ENCODE data around the gene UBE2E2. TPM values are rescaled to one million over a fixed set of nuclear protein-coding genes. Genes with fewer than 3 reads are reported as not detected.

The UBE2E2 gene
- total RNA-seq, 3 donors from 2014 or later: 4.8 to 24.4 (median 8.9) TPM

DNA sequence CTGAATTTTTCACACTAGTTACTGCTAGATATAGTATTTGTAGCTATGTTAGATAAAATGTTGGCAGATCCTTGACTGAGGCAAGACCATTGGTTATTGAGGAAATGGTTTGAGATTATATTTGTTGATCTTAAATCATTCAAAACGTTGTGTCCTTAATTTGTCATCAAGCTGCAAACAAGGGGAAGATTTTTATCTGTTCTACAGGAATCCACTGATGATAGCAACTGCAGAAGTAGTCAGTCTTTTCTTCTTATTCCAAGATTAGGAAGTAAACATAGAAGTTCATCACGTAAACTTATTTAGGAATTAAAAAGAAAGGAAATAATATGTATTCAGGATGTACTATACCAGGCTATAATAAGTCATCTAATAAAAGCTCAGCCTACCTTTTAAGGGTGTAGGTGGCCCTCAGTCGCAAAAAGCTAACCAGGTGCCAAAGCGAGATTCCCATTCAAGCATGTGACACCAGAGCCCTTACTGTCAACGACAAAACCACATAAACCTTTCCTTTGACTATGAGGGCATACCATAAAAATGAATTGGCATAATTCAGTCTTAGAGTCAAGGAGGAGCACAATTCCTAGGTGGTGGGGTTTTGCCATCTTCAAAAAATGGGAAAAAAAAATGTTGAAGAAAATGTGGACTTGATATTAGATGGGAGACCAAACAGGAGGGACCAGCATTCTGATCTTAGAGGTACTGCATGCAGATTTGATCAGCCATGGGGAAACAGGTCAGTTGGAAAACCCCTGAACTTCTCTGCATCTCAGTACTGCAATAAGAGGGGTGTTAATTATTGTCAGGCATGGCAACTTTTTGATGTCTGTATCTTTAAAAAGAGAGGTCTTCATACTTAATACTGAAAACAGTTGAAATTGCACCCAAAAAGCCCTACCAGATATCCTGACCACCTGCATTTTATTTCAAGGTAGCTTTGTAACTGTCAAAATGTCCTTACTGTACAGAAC, 390.1 kb downstream of the UBE2E2 start:
- DNase-seq (no peak), ATAC-seq (no peak)
- H3K4me1 ChIP-seq (ENCODE audit: low read depth): no peaks in the 10 kb centered on the region
- TF ChIP-seq, protein P1, sequence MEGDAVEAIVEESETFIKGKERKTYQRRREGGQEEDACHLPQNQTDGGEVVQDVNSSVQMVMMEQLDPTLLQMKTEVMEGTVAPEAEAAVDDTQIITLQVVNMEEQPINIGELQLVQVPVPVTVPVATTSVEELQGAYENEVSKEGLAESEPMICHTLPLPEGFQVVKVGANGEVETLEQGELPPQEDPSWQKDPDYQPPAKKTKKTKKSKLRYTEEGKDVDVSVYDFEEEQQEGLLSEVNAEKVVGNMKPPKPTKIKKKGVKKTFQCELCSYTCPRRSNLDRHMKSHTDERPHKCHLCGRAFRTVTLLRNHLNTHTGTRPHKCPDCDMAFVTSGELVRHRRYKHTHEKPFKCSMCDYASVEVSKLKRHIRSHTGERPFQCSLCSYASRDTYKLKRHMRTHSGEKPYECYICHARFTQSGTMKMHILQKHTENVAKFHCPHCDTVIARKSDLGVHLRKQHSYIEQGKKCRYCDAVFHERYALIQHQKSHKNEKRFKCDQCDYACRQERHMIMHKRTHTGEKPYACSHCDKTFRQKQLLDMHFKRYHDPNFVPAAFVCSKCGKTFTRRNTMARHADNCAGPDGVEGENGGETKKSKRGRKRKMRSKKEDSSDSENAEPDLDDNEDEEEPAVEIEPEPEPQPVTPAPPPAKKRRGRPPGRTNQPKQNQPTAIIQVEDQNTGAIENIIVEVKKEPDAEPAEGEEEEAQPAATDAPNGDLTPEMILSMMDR (IDR thresholded peaks at IDR 0.05): no peak
- intact Hi-C loops (cut with DNase I, micrococcal nuclease): no loop called here
- no peak overlapping the region for H3K4me3 ChIP-seq
- no peaks in the 10 kb centered on the region for H3K9me3 ChIP-seq
- H3K36me3 ChIP-seq (ENCODE audit: low read depth): no peaks in the 10 kb centered on the region

DNA sequence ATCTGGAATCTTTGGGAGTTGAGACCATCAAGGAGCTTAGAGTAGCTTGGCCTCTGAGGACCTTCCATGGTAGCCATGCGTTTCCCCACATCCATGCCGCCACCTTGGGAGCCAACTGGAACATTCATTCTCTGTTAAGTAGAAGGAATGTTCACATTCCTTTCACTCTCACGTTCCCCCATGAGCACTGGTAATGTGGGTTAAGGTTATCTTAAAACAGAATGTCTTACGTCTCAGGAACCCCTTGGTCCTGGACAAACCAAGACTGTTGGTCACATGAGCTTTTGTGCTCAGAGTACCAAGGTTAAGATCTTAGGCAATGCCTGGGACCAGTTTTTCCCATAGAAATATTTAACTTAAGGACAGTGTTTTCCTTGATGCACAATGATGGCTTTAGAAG, 390.9 kb downstream of the UBE2E2 start:
- no peak for ATAC-seq
- TF ChIP-seq, protein P1 (IDR thresholded peaks at IDR 0.05): no peak
- H3K4me1 ChIP-seq (ENCODE audit: low read depth): no peaks in the 10 kb centered on the region
- intact Hi-C loops (cut with DNase I, micrococcal nuclease): no loop called here
- no peak overlapping the region for H3K4me3 ChIP-seq
- H3K9me3 ChIP-seq: no peaks in the 10 kb centered on the region
- H3K36me3 ChIP-seq (ENCODE audit: low read depth): no peaks in the 10 kb centered on the region
- DNase-seq: no peak

DNA sequence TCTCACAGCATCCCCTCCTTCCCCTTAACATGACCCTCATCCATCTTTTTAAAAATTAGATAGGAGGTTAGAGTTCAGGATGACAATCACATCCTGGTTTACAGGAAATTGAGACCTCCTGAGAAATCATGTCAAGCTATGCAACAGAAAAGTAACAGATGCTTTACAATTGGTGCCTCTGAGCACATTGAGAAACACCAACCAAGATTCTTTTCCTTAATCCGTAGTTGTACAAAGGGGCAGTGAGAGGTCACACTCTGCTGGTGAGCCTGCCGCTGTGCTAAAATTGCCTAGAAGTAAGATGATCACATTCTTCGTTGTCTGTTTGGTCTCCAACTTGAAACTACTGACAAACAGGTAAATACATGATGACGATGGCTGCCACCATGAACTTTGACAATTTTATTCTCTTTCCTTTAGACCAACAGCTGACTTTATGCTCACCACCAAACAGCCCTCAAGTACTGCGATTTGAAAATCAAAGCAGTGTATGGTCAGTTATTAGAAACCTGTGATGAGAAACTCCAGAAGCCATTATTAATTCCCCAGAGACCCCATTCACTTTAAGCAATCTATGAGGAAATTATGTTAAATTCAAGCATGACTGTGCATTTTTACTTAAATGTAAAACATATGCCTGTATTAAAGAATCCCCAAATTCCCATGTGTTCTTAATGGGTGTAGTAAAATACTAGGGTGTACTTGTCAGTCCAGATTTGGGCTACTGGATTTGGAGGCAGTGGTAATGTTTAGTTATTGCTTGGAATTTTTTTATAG, 392.0 kb downstream of the UBE2E2 start:
- intact Hi-C loops (cut with DNase I, micrococcal nuclease): no loop called here
- TF ChIP-seq, protein P1 (IDR thresholded peaks at IDR 0.05): no peak
- H3K4me1 ChIP-seq (ENCODE audit: low read depth): no peaks in the 10 kb centered on the region
- DNase-seq (no peak), ATAC-seq (no peak)
- H3K36me3 ChIP-seq (ENCODE audit: low read depth): no peaks in the 10 kb centered on the region
- no peaks in the 10 kb centered on the region for H3K9me3 ChIP-seq
- no peak overlapping the region for H3K4me3 ChIP-seq

DNA sequence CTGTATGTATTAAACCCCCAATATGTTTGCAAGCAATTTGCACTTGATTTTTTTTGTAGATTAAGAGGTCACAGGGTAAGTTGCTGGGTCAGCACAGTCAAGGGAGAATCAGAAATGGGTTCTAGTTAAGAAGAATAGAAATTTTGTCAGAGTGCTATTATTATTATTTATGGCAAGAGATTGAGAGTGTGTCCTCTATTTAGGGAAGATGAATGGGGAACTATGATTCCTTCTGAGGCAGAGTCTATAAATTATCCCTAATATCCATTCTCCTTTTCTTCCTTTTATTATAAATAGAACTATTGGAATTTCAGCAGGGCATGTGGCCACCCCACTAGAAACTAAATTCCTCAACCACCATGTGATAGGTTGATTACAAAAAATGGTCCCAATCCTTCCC, 392.7 kb downstream of the UBE2E2 start:
- DNase-seq (no peak), ATAC-seq (no peak)
- TF ChIP-seq, protein P1 (IDR thresholded peaks at IDR 0.05): no peak
- Histone ChIP-seq H3K36me3 (ENCODE audit: low read depth) (no peaks in the 10 kb centered on the region), H3K4me3 (no peak overlapping the region), H3K4me1 (ENCODE audit: low read depth) (no peaks in the 10 kb centered on the region), H3K9me3 (no peaks in the 10 kb centered on the region)
- intact Hi-C loops (cut with DNase I, micrococcal nuclease): no loop called here

DNA sequence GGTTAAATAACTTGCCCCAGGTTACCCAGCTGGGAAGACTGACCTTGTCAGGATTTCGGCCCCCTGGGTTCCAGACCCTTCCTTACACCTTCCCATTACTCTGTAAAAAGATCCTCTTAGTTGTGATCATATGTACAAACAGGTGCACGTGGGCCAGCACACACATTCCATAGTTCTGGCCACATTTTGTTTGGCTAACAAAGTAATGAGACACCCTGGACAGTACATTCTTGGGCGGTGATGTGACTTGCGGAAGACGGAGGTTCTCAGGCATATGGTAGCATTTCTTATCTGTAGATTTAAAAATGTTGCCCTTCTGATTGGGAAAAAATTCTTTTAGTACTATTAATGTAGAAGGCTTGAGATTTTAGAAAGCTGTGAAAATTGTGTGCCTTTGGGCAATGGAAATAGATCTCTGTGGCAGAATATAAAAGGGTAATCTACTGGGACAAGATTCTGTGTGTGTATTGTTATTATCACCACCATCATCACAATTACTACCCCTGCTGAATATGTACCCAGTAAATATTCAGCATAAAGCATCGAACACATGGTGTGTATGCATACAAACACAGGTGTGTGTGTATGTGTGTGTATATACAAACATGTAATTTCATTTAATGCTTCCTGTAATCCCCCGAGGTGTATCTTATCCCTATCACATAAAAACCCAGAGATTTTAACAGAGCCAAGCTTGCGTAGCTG, 397.2 kb downstream of the UBE2E2 start:
- H3K36me3 ChIP-seq (ENCODE audit: low read depth): no peaks in the 10 kb centered on the region
- DNase-seq (no peak), ATAC-seq (no peak)
- intact Hi-C loops (cut with DNase I, micrococcal nuclease): no loop called here
- no peaks in the 10 kb centered on the region for H3K4me1 ChIP-seq (ENCODE audit: low read depth)
- TF ChIP-seq, protein P1 (IDR thresholded peaks at IDR 0.05): no peak
- H3K4me3 ChIP-seq: no peak overlapping the region
- H3K9me3 ChIP-seq: no peaks in the 10 kb centered on the region
